ENCODE data around the gene UVRAG.

Gene UVRAG

GRCh38 chr11:76158394-76159302 lies 343.6 kb downstream of the UVRAG start:
- DNase-seq = no peak

- no peak for DNase-seq
These were observed 344.4 kb downstream of the UVRAG start for GRCh38 chr11:76159303-76159937.

GRCh38 chr11:76159983-76160661 lies 345.1 kb downstream of the UVRAG start:
- DNase-seq = no peak

- DNase-seq = no peak
These were observed 345.8 kb downstream of the UVRAG start for GRCh38 chr11:76160856-76161255.

- DNase-seq = no peak
These were observed 346.4 kb downstream of the UVRAG start for GRCh38 chr11:76161261-76161961.

- no peak for DNase-seq
These were observed 347.6 kb downstream of the UVRAG start for GRCh38 chr11:76162336-76163288.

- DNase-seq = no peak
These were observed 348.4 kb downstream of the UVRAG start for GRCh38 chr11:76163289-76163880.

- DNase-seq = no peak
These were observed 349.1 kb downstream of the UVRAG start for GRCh38 chr11:76164081-76164480.

GRCh38 chr11:76164861-76165751 lies 350.1 kb downstream of the UVRAG start:
- DNase-seq = no peak

GRCh38 chr11:76166314-76166713 lies 351.3 kb downstream of the UVRAG start:
- DNase-seq = no peak

- DNase-seq = no peak
These were observed 352.6 kb downstream of the UVRAG start for GRCh38 chr11:76167590-76167989.

GRCh38 chr11:76169473-76169896 lies 354.5 kb downstream of the UVRAG start:
- no peak for DNase-seq

GRCh38 chr11:76170468-76170867 lies 355.5 kb downstream of the UVRAG start:
- DNase-seq = no peak

GRCh38 chr11:76172583-76172982 lies 357.6 kb downstream of the UVRAG start:
- DNase-seq = no peak

GRCh38 chr11:76173663-76174062 lies 358.7 kb downstream of the UVRAG start:
- no peak for DNase-seq

- no peak for DNase-seq
These were observed 359.3 kb downstream of the UVRAG start for GRCh38 chr11:76174330-76174729.

GRCh38 chr11:76175783-76176182 lies 360.8 kb downstream of the UVRAG start:
- no peak for DNase-seq

- DNase-seq = no peak
These were observed 361.5 kb downstream of the UVRAG start for GRCh38 chr11:76176463-76176862.

- DNase-seq = no peak
These were observed 362.3 kb downstream of the UVRAG start for GRCh38 chr11:76177250-76177686.

- no peak for DNase-seq
These were observed 364.1 kb downstream of the UVRAG start for GRCh38 chr11:76179147-76179546.
